ENCODE data around the gene NACC2. TPM values are rescaled to one million over a fixed set of nuclear protein-coding genes. Genes with fewer than 3 reads are reported as not detected.
"Not testable (repeated sequence)": the region's sequence is repeated elsewhere in the genome, so short reads cannot be mapped to it uniquely, and the experiment has no call there.

NACC2 gene
- total RNA-seq, 1 donor from 2014 or later = 3.2 TPM

GRCh38 chr9:136048560-136049411, 46.3 kb downstream of the NACC2 start:
- intact Hi-C loops (cut with micrococcal nuclease) = no loop called here

GRCh38 chr9:136047775-136048559, 47.1 kb downstream of the NACC2 start:
- intact Hi-C loops (cut with micrococcal nuclease) = no loop called here

- intact Hi-C loops (cut with micrococcal nuclease) = no loop called here
Observed at GRCh38 chr9:136047076-136047774, 47.9 kb downstream of the NACC2 start.

- intact Hi-C loops (cut with micrococcal nuclease) = no loop called here
Observed at GRCh38 chr9:136046554-136046920, 48.6 kb downstream of the NACC2 start.

- intact Hi-C loops (cut with micrococcal nuclease) = no loop called here
Observed at GRCh38 chr9:136045595-136046553, 49.2 kb downstream of the NACC2 start.

- intact Hi-C loops (cut with micrococcal nuclease) = no loop called here
Observed at GRCh38 chr9:136044971-136045594, 50.0 kb downstream of the NACC2 start.

- intact Hi-C loops (cut with micrococcal nuclease) = no loop called here
Observed at GRCh38 chr9:136044207-136044970, 50.7 kb downstream of the NACC2 start.

- intact Hi-C loops (cut with micrococcal nuclease) = no loop called here
Observed at GRCh38 chr9:136043441-136043991, 51.6 kb downstream of the NACC2 start.

GRCh38 chr9:136042541-136042940, 52.5 kb downstream of the NACC2 start:
- intact Hi-C loops (cut with micrococcal nuclease) = no loop called here

GRCh38 chr9:136040848-136041247, 54.2 kb downstream of the NACC2 start:
- intact Hi-C loops (cut with micrococcal nuclease) = not testable (repeated sequence)

- intact Hi-C loops (cut with micrococcal nuclease) = no loop called here
Observed at GRCh38 chr9:136039488-136039887, 55.6 kb downstream of the NACC2 start.

GRCh38 chr9:136036848-136037247, 58.2 kb downstream of the NACC2 start:
- intact Hi-C loops (cut with micrococcal nuclease) = no loop called here

- intact Hi-C loops (cut with micrococcal nuclease) = no loop called here
Observed at GRCh38 chr9:136036050-136036449, 59.0 kb downstream of the NACC2 start.

- intact Hi-C loops (cut with micrococcal nuclease) = no loop called here
Observed at GRCh38 chr9:136031741-136032730, 63.1 kb downstream of the NACC2 start.

GRCh38 chr9:136031094-136031493, 64.0 kb downstream of the NACC2 start:
- intact Hi-C loops (cut with micrococcal nuclease) = no loop called here

- intact Hi-C loops (cut with micrococcal nuclease) = no loop called here
Observed at GRCh38 chr9:136029556-136029955, 65.5 kb downstream of the NACC2 start.

- intact Hi-C loops (cut with micrococcal nuclease) = no loop called here
Observed at GRCh38 chr9:136028760-136029470, 66.2 kb downstream of the NACC2 start.

All from T-helper 2 cell treated with Interferon-gamma antibody and Interleukin-4, amounts not matched to agents 100 ng/mL and 5 ng/mL, for 36 hours (primary cell).